Astrocyte (in vitro differentiated cells and primary cell): ENCODE data around the gene NEDD9.

ENCODE experiments used
- EZH2 ChIP-seq: IDR thresholded peaks from 2 replicates; pipeline ENCODE4 v1.6.1; 2012; ENCODE audit warnings: mild to moderate bottlenecking, low read length, inconsistent platforms; ENCODE audit not compliant: insufficient read depth
- TF ChIP-seq, protein P1 (sequence below): IDR thresholded peaks from 2 replicates; pipeline ENCODE4 v1.5.1; 2011; ENCODE audit warnings: low read depth, mild to moderate bottlenecking, inconsistent platforms, low read length, moderate library complexity; ENCODE audit not compliant: insufficient read depth

GRCh38 chr6:11282245-11282644 is 49.8 kb upstream of the NEDD9 start:
- TF ChIP-seq, protein P1, sequence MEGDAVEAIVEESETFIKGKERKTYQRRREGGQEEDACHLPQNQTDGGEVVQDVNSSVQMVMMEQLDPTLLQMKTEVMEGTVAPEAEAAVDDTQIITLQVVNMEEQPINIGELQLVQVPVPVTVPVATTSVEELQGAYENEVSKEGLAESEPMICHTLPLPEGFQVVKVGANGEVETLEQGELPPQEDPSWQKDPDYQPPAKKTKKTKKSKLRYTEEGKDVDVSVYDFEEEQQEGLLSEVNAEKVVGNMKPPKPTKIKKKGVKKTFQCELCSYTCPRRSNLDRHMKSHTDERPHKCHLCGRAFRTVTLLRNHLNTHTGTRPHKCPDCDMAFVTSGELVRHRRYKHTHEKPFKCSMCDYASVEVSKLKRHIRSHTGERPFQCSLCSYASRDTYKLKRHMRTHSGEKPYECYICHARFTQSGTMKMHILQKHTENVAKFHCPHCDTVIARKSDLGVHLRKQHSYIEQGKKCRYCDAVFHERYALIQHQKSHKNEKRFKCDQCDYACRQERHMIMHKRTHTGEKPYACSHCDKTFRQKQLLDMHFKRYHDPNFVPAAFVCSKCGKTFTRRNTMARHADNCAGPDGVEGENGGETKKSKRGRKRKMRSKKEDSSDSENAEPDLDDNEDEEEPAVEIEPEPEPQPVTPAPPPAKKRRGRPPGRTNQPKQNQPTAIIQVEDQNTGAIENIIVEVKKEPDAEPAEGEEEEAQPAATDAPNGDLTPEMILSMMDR, result no peak
- TF ChIP-seq EZH2, result no peak
